MCF 10A (cell line): Measurements from ENCODE around the gene C1QA. TPM values are rescaled to one million over a fixed set of nuclear protein-coding genes. Genes with fewer than 3 reads are reported as not detected.
"Not testable (repeated sequence)": the region's sequence is repeated elsewhere in the genome, so short reads cannot be mapped to it uniquely, and the experiment has no call there.

ENCODE experiments used
- BruUV-seq: library from RNA; stranded (reverse); fragments of 400-500 nt; replicated peaks from 2 replicates; lab custom pipeline; 2021; lab: Mats Ljungman, UMichigan
- CTCF ChIA-PET: fragments of 300-600 bp; sonication (Branson Sonifier 250); formaldehyde crosslinking; extraction: SDS; loops from one replicate; lab custom pipeline; 2021; ENCODE audit warnings: antibody characterized with exemption, inconsistent platforms; lab: Yijun Ruan, JAX
- POLR2A ChIA-PET: fragments of 300-600, 350-650 bp; sonication (Branson Sonifier 250); formaldehyde crosslinking; extraction: SDS; loops from one replicate; lab custom pipeline; 2020; ENCODE audit warnings: antibody characterized with exemption, inconsistent platforms; lab: Yijun Ruan, JAX
- DNase-seq: peaks from one replicate; pipeline ENCODE4 v3.0.0-alpha.2; 2018; ENCODE audit not compliant: unreplicated experiment
- H3K27ac Mint-ChIP-seq: one replicate; pipeline ENCODE4 v1.8.0; 2022; ENCODE audit warnings: mild to moderate bottlenecking, low read depth, mixed read lengths; ENCODE audit not compliant: unreplicated experiment
- H3K27me3 Mint-ChIP-seq: one replicate; pipeline ENCODE4 v1.8.0; 2022; ENCODE audit warnings: mixed read lengths; ENCODE audit not compliant: insufficient read depth, unreplicated experiment
- H3K36me3 Mint-ChIP-seq: one replicate; pipeline ENCODE4 v1.8.0; 2022; ENCODE audit warnings: mild to moderate bottlenecking, moderate library complexity, mixed read lengths; ENCODE audit not compliant: insufficient read depth, unreplicated experiment
- H3K4me1 Mint-ChIP-seq: one replicate; pipeline ENCODE4 v1.8.0; 2022; ENCODE audit warnings: mixed read lengths; ENCODE audit not compliant: insufficient read depth, unreplicated experiment
- H3K4me3 Mint-ChIP-seq: one replicate; pipeline ENCODE4 v1.8.0; 2022; ENCODE audit warnings: mild to moderate bottlenecking, moderate library complexity, mixed read lengths; ENCODE audit not compliant: unreplicated experiment
- H3K9me3 Mint-ChIP-seq: one replicate; pipeline ENCODE4 v1.8.0; 2022; ENCODE audit warnings: mixed read lengths; ENCODE audit not compliant: unreplicated experiment
- intact Hi-C: fragments of 100-400 bp; cut with micrococcal nuclease; formaldehyde crosslinking; loops from 2 replicates; pipeline ENCODE4 v1.14.1; 2022
- total RNA-seq: library from RNA; stranded (reverse); gene quantifications from 2 replicates; pipeline ENCODE4 v1.2.3, GENCODE V29; 2022
- TF ChIP-seq, protein P1 (sequence below): fragments of 200-600 bp; IDR thresholded peaks from one replicate; pipeline ENCODE4 v1.8.0; 2022; ENCODE audit warnings: antibody characterized with exemption, mild to moderate bottlenecking; ENCODE audit not compliant: unreplicated experiment

Gene C1QA
- total RNA-seq, 1 experiment from 2014 or later, result not detected

- no peaks in the 10 kb centered on the region for H3K36me3 Mint-ChIP-seq
- TF ChIP-seq, protein P1, sequence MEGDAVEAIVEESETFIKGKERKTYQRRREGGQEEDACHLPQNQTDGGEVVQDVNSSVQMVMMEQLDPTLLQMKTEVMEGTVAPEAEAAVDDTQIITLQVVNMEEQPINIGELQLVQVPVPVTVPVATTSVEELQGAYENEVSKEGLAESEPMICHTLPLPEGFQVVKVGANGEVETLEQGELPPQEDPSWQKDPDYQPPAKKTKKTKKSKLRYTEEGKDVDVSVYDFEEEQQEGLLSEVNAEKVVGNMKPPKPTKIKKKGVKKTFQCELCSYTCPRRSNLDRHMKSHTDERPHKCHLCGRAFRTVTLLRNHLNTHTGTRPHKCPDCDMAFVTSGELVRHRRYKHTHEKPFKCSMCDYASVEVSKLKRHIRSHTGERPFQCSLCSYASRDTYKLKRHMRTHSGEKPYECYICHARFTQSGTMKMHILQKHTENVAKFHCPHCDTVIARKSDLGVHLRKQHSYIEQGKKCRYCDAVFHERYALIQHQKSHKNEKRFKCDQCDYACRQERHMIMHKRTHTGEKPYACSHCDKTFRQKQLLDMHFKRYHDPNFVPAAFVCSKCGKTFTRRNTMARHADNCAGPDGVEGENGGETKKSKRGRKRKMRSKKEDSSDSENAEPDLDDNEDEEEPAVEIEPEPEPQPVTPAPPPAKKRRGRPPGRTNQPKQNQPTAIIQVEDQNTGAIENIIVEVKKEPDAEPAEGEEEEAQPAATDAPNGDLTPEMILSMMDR, result no peak
- H3K27ac Mint-ChIP-seq, result no peak overlapping the region
- intact Hi-C loops, result no loop called here
- POLR2A ChIA-PET, result no interaction called here
- H3K4me1 Mint-ChIP-seq, result no peaks in the 10 kb centered on the region
- CTCF ChIA-PET, result interaction anchor here (0.6 to 3.6 kb wide), 6 partner anchors 110 to 292 kb away, joined by 4 to 28 read pairs (median 6); no protein-coding TSS in a partner anchor
- peaks cover 45% of the 10 kb centered on the region for H3K27me3 Mint-ChIP-seq
- H3K4me3 Mint-ChIP-seq, result no peak overlapping the region
- no TSS peak for BruUV-seq
- DNase-seq, result no peak
- no peaks in the 10 kb centered on the region for H3K9me3 Mint-ChIP-seq
Observed at GRCh38 chr1:22671999-22672398, 35.6 kb downstream of the C1QA start.

- Mint-ChIP-seq H3K36me3 (no peaks in the 10 kb centered on the region), H3K4me1 (no peaks in the 10 kb centered on the region), H3K27ac (no peak overlapping the region), H3K4me3 (no peak overlapping the region), H3K9me3 (no peaks in the 10 kb centered on the region), H3K27me3 (peaks cover 27% of the 10 kb centered on the region)
- POLR2A ChIA-PET, result no interaction called here
- CTCF ChIA-PET, result interaction anchor here (0.5 to 3.6 kb wide), 17 partner anchors 10 to 364 kb away, joined by 3 to 28 read pairs (median 5); no protein-coding TSS in a partner anchor
- intact Hi-C loops, result loop anchor here (1.0 kb wide), 3 partner anchors 216 to 291 kb away; no protein-coding TSS in a partner anchor
- no TSS peak for BruUV-seq
- TF ChIP-seq, protein P1, result peak; percentile 79
- DNase-seq, result peak; percentile 63
Observed at GRCh38 chr1:22673486-22674409, 37.3 kb downstream of the C1QA start.

DNA sequence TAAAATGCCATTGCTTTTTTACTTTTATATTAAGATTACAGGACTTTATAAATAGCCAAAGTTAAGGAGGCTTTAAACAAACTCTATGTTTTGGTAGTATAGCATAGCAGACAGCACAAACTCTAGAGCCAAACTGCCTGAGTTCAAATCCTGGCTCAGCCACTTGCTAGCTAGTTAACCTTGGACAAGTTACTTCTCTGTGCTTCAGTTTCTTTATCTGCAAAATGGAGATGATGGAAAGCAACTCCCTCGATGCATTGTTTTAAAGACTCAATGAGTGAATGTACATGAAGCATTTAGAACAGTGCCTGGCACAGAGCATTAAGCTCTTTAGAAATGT lies 38.0 kb downstream of the C1QA start:
- H3K36me3 Mint-ChIP-seq, result no peaks in the 10 kb centered on the region
- H3K9me3 Mint-ChIP-seq, result no peaks in the 10 kb centered on the region
- H3K27ac Mint-ChIP-seq, result no peak overlapping the region
- ChIA-PET CTCF (interaction anchor here (0.6 to 3.6 kb wide), 18 partner anchors 10 to 364 kb away, joined by 3 to 28 read pairs (median 4); no protein-coding TSS in a partner anchor), POLR2A (no interaction called here)
- TF ChIP-seq, protein P1, result no peak
- BruUV-seq, result no TSS peak
- no peak for DNase-seq
- intact Hi-C loops, result loop anchor here (1.0 kb wide), 3 partner anchors 215 to 290 kb away; no protein-coding TSS in a partner anchor
- no peaks in the 10 kb centered on the region for H3K4me1 Mint-ChIP-seq
- peaks cover 21% of the 10 kb centered on the region for H3K27me3 Mint-ChIP-seq
- H3K4me3 Mint-ChIP-seq, result no peak overlapping the region

DNA sequence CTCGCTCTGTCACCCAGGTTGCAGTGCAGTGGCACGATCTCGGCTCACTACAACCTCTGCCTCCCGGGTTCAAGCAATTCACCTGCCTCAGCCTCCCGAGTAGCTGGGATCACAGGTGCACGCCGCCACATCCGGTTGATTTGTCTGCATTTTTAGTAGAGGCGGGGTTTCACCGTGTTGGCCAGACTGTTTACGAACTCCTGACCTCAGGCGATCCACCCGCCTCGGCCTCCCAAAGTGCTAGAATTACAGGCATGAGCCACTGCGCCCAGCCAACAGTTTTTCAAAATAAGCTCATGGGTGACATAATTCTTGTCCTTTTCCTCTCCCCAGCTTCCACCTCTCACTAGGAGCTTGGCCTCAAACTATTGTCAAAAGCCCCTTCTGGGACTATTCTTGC lies 39.7 kb downstream of the C1QA start:
- H3K4me1 Mint-ChIP-seq, H3K9me3 Mint-ChIP-seq, H3K36me3 Mint-ChIP-seq, H3K4me3 Mint-ChIP-seq, BruUV-seq, DNase-seq, POLR2A ChIA-PET, H3K27ac Mint-ChIP-seq, intact Hi-C loops: not testable (repeated sequence)
- peaks cover 13% of the 10 kb centered on the region for H3K27me3 Mint-ChIP-seq
- CTCF ChIA-PET, result interaction anchor here (0.6 to 2.1 kb wide), 7 partner anchors 16 to 1149 kb away, joined by 3 to 7 read pairs (median 4); no protein-coding TSS in a partner anchor
